Measurements from ENCODE around the gene DNAH1. TPM values are rescaled to one million over a fixed set of nuclear protein-coding genes. Genes with fewer than 3 reads are reported as not detected.

The DNAH1 gene
- total and polyA plus RNA-seq, 2 of the 13 experiments (the other 11 are each of a cell fraction or from before 2014, with no cell fraction given), result 0.64 to 3.5 TPM

DNA sequence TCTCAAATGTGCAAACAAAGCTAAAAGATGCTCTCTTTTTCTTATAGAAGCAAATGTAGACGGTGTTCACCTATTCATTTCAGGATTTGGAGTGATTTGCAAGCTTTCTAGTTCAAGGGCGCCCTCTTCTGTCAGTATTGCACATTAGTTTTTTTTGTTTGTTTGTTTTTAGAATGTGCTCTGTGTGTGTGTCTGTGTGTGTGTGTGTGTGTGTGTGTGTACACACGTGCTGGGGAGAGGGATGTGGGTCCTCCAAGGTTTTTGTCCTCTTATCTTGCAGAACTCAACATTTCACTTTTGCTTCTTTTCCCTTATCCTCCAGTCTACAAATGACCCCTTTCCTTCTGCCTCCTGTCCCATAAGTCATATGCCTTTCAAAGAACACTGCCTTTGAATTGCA is 23.5 kb downstream of the DNAH1 start (continued):
- no peak for TF ChIP-seq PCBP1 (IDR thresholded peaks at IDR 0.05; ENCODE audit: borderline replicate concordance, low read depth, low read length)
- TF ChIP-seq ZNF660 (CRISPR knock-in tag; IDR thresholded peaks at IDR 0.05; ENCODE audit: borderline replicate concordance, low read depth), result no peak
- TF ChIP-seq NPAS2 (CRISPR knock-in tag; IDR thresholded peaks at IDR 0.05; ENCODE audit: borderline replicate concordance), result no peak
- TF ChIP-seq ZEB1 (IDR thresholded peaks at IDR 0.05; ENCODE audit: insufficient replicate concordance, low read depth), result no peak
- peak; percentile 36; the same call in 1 of the 2 replicates for TF ChIP-seq TARDBP (CRISPR knock-in tag; IDR thresholded peaks at IDR 0.05)
- no peak for TF ChIP-seq ZMYM3 (CRISPR knock-in tag; IDR thresholded peaks at IDR 0.05)
- no peak for TF ChIP-seq JDP2 (CRISPR knock-in tag; IDR thresholded peaks at IDR 0.05; ENCODE audit: borderline replicate concordance)
- TF ChIP-seq ELF3 (CRISPR knock-in tag; IDR thresholded peaks at IDR 0.05), result no peak
- TF ChIP-seq NR2F2 (IDR thresholded peaks at IDR 0.05; ENCODE audit: borderline replicate concordance, low read depth), result no peak
- TF ChIP-seq ZNF556 (CRISPR knock-in tag; IDR thresholded peaks at IDR 0.05; ENCODE audit: borderline replicate concordance), result no peak
- TF ChIP-seq ZNF782 (CRISPR knock-in tag; IDR thresholded peaks at IDR 0.05; ENCODE audit: borderline replicate concordance), result no peak
- TF ChIP-seq AHR (CRISPR knock-in tag; IDR thresholded peaks at IDR 0.05), result no peak
- TF ChIP-seq MED1 (CRISPR knock-in tag; IDR thresholded peaks at IDR 0.05), result 0 out of 2 replicates have a peak, but pooled peaks have one; percentile 29
- TF ChIP-seq ZFAT (CRISPR knock-in tag; conservative IDR thresholded peaks at IDR 0.05), result no peak
- TF ChIP-seq ZFY (CRISPR knock-in tag; IDR thresholded peaks at IDR 0.05), result no peak
- TF ChIP-seq, protein P1, sequence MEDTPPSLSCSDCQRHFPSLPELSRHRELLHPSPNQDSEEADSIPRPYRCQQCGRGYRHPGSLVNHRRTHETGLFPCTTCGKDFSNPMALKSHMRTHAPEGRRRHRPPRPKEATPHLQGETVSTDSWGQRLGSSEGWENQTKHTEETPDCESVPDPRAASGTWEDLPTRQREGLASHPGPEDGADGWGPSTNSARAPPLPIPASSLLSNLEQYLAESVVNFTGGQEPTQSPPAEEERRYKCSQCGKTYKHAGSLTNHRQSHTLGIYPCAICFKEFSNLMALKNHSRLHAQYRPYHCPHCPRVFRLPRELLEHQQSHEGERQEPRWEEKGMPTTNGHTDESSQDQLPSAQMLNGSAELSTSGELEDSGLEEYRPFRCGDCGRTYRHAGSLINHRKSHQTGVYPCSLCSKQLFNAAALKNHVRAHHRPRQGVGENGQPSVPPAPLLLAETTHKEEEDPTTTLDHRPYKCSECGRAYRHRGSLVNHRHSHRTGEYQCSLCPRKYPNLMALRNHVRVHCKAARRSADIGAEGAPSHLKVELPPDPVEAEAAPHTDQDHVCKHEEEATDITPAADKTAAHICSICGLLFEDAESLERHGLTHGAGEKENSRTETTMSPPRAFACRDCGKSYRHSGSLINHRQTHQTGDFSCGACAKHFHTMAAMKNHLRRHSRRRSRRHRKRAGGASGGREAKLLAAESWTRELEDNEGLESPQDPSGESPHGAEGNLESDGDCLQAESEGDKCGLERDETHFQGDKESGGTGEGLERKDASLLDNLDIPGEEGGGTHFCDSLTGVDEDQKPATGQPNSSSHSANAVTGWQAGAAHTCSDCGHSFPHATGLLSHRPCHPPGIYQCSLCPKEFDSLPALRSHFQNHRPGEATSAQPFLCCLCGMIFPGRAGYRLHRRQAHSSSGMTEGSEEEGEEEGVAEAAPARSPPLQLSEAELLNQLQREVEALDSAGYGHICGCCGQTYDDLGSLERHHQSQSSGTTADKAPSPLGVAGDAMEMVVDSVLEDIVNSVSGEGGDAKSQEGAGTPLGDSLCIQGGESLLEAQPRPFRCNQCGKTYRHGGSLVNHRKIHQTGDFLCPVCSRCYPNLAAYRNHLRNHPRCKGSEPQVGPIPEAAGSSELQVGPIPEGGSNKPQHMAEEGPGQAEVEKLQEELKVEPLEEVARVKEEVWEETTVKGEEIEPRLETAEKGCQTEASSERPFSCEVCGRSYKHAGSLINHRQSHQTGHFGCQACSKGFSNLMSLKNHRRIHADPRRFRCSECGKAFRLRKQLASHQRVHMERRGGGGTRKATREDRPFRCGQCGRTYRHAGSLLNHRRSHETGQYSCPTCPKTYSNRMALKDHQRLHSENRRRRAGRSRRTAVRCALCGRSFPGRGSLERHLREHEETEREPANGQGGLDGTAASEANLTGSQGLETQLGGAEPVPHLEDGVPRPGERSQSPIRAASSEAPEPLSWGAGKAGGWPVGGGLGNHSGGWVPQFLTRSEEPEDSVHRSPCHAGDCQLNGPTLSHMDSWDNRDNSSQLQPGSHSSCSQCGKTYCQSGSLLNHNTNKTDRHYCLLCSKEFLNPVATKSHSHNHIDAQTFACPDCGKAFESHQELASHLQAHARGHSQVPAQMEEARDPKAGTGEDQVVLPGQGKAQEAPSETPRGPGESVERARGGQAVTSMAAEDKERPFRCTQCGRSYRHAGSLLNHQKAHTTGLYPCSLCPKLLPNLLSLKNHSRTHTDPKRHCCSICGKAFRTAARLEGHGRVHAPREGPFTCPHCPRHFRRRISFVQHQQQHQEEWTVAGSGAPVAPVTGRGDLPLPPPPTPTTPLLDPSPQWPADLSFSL (CRISPR knock-in tag; IDR thresholded peaks at IDR 0.05), result peak; percentile 96
- 0 out of 2 replicates have a peak, but pooled peaks have one; percentile 36 for TF ChIP-seq SMAD3 (CRISPR knock-in tag; IDR thresholded peaks at IDR 0.05)
- 0 out of 2 replicates have a peak, but pooled peaks have one; percentile 31 for TF ChIP-seq ZNF354B (CRISPR knock-in tag; IDR thresholded peaks at IDR 0.05)
- TF ChIP-seq, protein P2, sequence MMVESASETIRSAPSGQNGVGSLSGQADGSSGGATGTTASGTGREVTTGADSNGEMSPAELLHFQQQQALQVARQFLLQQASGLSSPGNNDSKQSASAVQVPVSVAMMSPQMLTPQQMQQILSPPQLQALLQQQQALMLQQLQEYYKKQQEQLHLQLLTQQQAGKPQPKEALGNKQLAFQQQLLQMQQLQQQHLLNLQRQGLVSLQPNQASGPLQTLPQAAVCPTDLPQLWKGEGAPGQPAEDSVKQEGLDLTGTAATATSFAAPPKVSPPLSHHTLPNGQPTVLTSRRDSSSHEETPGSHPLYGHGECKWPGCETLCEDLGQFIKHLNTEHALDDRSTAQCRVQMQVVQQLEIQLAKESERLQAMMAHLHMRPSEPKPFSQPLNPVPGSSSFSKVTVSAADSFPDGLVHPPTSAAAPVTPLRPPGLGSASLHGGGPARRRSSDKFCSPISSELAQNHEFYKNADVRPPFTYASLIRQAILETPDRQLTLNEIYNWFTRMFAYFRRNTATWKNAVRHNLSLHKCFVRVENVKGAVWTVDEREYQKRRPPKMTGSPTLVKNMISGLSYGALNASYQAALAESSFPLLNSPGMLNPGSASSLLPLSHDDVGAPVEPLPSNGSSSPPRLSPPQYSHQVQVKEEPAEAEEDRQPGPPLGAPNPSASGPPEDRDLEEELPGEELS (CRISPR knock-in tag; IDR thresholded peaks at IDR 0.05), result peak; percentile 90
- TF ChIP-seq ZNF180 (CRISPR knock-in tag; IDR thresholded peaks at IDR 0.05; ENCODE audit: borderline replicate concordance, low read depth), result no peak
- TF ChIP-seq, protein P3, sequence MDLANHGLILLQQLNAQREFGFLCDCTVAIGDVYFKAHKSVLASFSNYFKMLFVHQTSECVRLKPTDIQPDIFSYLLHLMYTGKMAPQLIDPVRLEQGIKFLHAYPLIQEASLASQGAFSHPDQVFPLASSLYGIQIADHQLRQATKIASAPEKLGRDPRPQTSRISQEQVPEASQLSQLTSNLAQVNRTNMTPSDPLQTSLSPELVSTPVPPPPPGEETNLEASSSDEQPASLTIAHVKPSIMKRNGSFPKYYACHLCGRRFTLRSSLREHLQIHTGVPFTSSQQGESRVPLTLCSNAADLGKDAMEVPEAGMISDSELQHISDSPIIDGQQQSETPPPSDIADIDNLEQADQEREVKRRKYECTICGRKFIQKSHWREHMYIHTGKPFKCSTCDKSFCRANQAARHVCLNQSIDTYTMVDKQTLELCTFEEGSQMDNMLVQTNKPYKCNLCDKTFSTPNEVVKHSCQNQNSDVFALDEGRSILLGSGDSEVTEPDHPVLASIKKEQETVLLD (CRISPR knock-in tag; IDR thresholded peaks at IDR 0.05; ENCODE audit: low read depth), result no peak
- 0 out of 2 replicates have a peak, but pooled peaks have one; percentile 29 for TF ChIP-seq THYN1 (CRISPR knock-in tag; IDR thresholded peaks at IDR 0.05; ENCODE audit: borderline replicate concordance, low read depth)
- no peak for TF ChIP-seq DMAP1 (CRISPR knock-in tag; IDR thresholded peaks at IDR 0.05)
